MG63 (cell line): ENCODE measurements around the gene FOXO3. TPM values are rescaled to one million over a fixed set of nuclear protein-coding genes. Genes with fewer than 3 reads are reported as not detected.

Experiments
- DNase-seq: peaks from one replicate; pipeline ENCODE4 v3.0.0-alpha.2; 2020
- H3K27me3 ChIP-seq: fragments of 250-450 bp; sonication (Bioruptor Pico); 2 replicates; pipeline ENCODE4 v1.5.1; 2020; ENCODE audit warnings: mild to moderate bottlenecking, moderate library complexity
- H3K36me3 ChIP-seq: fragments of 250-450 bp; sonication (Bioruptor Pico); 2 replicates; pipeline ENCODE4 v1.5.1; 2020; ENCODE audit warnings: mild to moderate bottlenecking, moderate library complexity
- H3K4me3 ChIP-seq: fragments of 250-450 bp; sonication (Bioruptor Pico); 2 replicates; pipeline ENCODE4 v1.5.1; 2020; ENCODE audit warnings: mild to moderate bottlenecking, moderate library complexity
- H3K9me3 ChIP-seq: fragments of 250-450 bp; sonication (Bioruptor Pico); 2 replicates; pipeline ENCODE4 v1.5.1; 2020; ENCODE audit warnings: mild to moderate bottlenecking, moderate library complexity
- total RNA-seq: library from RNA; depleted of rRNA; stranded (reverse); fragments of >200 nt; shearing (Covaris generic); gene quantifications from 2 replicates; pipeline ENCODE4 v1.2.3, GENCODE V29; 2014; ENCODE audit warnings: low replicate concordance

Gene FOXO3
- total RNA-seq, 1 experiment from 2014 or later = 14.9 TPM

DNA sequence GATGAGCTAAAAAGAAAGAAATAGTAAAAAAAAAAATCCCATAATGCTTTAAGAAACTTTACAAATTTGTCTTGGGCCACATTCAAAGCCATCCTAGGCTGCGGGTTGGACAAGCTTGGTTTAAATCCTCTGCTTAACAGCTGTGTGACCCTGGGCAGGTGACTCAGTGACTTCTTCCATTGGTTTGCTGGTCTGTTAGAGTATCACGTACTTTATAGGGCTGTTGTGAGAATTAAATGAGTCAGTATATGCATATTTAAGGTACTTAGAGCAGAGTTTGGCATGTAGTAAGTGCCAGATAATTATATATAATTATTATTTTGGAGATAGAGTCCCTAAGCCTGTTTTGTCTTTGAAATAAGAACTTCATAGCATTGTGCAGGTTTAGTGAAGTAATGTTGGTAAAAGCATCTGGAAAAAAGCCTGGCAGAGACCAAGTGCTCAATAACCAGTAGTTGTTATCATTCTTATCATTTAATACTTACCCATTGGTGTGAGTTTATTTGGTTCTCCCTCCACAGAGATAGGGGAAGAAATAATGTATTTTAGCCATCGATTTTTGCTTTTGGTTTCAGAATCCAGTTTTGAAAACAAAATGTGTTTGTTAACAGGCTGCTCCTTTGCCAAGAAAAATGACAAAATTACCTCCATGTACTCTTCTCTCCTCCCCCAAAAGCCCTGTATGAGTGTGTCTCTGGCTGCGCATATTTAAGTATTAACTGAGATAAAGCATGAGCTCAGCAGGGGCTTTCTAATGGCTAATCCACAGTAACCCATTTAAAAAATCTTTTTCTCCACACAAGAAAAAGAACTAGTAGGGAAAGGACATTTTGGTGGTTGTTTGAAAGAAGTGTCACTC is 67.2 kb downstream of the FOXO3 start:
- H3K27me3 ChIP-seq = no peaks in the 10 kb centered on the region
- DNase-seq = peak; percentile 42
- H3K4me3 ChIP-seq = no peak overlapping the region
- H3K9me3 ChIP-seq = no peaks in the 10 kb centered on the region
- H3K36me3 ChIP-seq = no peaks in the 10 kb centered on the region

DNA sequence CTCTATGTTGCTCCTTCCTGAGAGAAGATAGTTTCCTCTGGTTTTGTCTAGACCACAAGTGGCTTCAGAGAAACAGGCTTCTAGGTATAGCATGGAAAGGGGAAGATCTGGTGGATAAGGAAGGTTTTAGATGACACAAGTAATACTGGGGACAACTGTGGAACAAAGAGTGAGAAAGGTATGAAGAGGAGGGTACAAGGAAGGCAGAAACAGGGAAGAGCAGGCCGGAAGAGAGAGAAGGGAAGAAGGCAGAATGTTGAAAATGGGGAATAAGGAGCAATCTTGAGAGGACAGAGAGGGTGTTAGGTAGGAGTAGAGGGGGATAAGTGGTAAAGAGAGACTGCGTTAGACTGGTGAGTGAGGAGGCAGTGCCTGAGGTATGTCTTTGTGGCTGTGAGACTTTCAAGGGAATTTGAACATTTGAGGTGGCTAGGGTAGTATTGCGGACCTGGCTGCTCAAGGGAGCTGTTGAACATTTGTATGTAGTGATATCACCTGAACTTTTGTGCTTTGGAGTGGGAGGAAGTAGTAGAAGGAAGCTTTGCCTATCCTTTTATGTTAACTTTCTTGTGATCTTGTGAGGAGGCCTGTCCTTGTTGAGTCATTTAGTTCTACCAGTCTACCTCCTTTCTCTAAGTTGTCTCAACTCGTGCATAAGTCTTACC is 69.5 kb downstream of the FOXO3 start:
- no peaks in the 10 kb centered on the region for H3K9me3 ChIP-seq
- no peak overlapping the region for H3K4me3 ChIP-seq
- H3K27me3 ChIP-seq = no peaks in the 10 kb centered on the region
- H3K36me3 ChIP-seq = no peaks in the 10 kb centered on the region
- DNase-seq = no peak

DNA sequence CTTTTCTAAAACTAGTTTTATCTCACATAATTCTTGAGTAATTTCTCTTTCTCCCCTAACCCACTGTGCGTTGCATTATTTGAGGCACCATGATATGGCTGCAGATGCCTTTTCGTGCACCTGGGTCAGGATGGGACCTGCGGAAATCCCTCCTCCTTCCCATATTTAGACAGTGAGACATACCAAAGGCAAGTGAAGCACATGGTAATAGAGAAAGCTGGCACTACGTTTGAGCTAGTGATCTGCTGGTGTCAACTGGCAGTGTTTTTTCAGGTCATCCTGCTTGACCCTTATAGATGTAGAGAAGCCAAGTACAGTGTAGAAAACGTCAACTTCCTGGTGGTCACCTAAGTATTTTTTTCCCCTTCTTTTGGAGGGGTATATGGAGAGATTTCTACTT is 71.7 kb downstream of the FOXO3 start:
- no peaks in the 10 kb centered on the region for H3K9me3 ChIP-seq
- H3K4me3 ChIP-seq = no peak overlapping the region
- no peaks in the 10 kb centered on the region for H3K36me3 ChIP-seq
- H3K27me3 ChIP-seq = no peaks in the 10 kb centered on the region
- no peak for DNase-seq

DNA sequence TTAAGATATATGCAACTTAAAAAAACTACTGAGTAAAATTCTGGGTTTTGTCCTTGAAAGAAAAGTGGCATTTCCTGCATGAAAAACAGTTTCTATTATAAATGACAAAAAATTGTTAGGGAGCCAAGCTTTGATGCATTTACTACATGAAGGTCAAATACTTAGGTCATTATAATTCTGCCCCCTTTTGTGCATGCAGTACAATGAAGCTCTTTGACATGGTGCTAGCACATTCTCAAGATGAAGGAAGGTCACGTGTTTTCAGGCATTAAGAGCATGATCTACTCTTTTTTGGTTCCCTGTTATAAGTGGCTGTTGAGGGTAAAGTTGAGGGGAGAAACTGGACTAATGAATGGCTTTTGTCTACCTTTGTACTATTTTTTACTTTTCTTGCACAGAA is 72.7 kb downstream of the FOXO3 start:
- Histone ChIP-seq H3K9me3 (no peaks in the 10 kb centered on the region), H3K27me3 (no peaks in the 10 kb centered on the region), H3K4me3 (no peak overlapping the region), H3K36me3 (no peaks in the 10 kb centered on the region)
- DNase-seq = no peak

DNA sequence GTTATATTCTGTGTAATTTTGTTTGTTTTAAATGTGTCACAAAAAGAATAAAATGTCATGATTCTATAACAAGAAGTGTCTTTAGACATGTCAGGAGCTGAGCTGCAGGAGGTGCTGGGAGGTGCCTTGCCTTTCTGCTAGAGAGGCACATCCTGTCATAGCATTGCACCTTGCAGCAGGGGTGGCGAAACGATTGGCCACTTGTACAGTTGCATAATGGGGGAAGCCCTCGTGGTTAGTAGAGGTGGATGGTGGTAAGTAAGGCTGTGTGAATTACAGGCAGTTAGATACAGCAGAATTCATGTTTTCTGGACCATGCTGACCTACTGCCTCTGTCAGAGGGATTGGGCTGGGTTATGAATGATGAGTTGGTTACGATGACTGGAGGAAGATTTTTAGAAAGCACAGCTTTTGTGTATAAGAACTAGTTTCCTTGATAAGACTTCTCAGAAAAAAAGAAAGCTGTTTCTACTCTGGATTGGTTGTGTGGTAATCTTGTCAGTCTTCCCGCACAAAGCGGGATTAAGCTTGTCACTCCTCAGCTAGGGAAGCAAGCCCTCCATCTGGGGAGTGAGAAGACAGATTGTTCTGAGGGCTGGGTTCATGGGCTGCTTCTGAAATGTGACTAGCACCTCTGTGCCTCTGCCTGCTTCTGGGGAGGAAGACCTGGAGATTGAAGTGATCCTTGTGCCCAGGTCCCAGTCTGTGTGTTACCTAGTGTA is 74.9 kb downstream of the FOXO3 start:
- no peaks in the 10 kb centered on the region for H3K9me3 ChIP-seq
- no peaks in the 10 kb centered on the region for H3K27me3 ChIP-seq
- H3K36me3 ChIP-seq = no peaks in the 10 kb centered on the region; the same call in 1 of the 2 replicates
- no peak overlapping the region for H3K4me3 ChIP-seq
- no peak for DNase-seq

DNA sequence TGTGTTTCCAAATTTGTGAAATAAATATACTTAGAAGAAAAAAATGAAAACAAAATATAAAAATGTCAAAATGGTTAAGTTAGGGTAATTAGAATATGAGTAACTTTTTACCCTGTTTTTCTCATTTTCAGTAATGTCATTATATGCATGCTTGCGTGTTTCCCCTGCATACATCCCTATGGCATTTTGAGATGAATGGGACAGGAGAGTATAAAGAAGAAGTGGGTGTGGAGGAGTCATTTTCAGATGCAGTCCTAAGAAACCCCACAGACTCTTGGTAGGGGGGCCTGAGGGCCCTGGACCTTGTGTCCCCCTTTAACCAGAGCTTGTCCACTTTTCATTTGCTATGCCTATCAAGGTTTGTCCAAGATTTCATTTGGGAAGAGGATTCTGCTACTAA is 77.2 kb downstream of the FOXO3 start:
- Histone ChIP-seq H3K36me3 (no peaks in the 10 kb centered on the region; the same call in 1 of the 2 replicates), H3K27me3 (no peaks in the 10 kb centered on the region), H3K9me3 (no peaks in the 10 kb centered on the region), H3K4me3 (no peak overlapping the region)
- DNase-seq = no peak

DNA sequence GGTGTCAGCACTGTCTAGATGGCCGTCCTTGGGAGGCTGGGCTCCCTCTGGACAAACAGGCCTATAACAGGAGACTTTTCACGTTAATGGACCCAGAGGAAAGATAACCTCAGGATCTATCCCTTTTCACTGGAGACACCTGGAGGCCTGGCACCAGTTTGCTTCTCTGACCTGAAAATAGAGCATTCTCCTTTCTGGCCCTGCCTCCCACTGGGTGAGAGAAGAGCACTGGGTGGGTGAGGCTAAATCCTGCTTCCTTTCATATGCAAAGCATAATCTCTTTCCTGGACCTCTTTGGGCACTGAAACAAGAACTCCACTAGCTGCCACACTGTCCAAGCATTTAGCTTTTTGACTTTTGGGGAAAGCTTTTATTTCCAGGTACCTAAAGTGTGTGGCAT is 78.3 kb downstream of the FOXO3 start:
- H3K9me3 ChIP-seq = no peaks in the 10 kb centered on the region
- H3K4me3 ChIP-seq = no peak overlapping the region
- no peak for DNase-seq
- H3K36me3 ChIP-seq = no peaks in the 10 kb centered on the region; the same call in 1 of the 2 replicates
- H3K27me3 ChIP-seq = no peaks in the 10 kb centered on the region

DNA sequence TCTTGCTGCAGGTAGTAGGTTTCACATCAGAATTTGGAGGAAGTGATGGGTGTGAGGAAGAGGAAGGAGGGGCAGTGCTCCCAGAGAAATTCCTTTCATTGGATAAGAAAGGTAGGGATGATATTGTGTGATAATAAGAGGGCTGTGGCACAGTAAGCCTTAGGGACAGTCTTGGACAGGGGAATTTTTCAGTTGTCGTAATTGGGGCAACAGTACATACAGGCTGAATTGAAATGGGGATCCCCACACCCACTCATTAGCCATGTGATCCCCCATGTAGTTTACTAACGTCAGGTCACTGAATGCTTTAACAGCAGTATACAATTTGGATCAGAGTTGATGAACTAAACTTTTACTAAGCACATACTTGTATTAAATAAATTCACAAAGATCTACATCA is 79.4 kb downstream of the FOXO3 start:
- Histone ChIP-seq H3K27me3 (no peaks in the 10 kb centered on the region), H3K4me3 (no peak overlapping the region), H3K9me3 (no peaks in the 10 kb centered on the region), H3K36me3 (no peaks in the 10 kb centered on the region; the same call in 1 of the 2 replicates)
- no peak for DNase-seq

DNA sequence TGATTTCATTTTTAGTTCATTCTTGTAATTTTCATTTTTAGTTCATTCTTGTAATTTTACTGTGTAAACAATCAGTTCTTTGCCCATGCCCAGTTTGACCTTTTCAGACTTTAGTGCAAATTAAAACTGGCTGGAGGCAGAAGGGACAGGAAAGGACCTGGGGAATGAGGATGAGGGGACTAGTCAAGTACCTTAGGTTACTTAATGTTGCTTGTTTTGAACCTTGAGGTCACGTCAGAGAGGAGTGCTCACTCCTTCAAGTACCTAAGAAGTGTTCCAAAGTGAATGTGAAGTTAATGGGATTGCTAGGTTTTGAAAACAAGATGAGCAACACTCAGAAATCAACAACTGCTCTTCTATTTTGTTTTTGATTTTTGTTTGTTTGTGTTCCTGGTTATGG is 82.5 kb downstream of the FOXO3 start:
- Histone ChIP-seq H3K9me3 (no peaks in the 10 kb centered on the region), H3K36me3 (peaks cover 7% of the 10 kb centered on the region; the same call in 1 of the 2 replicates), H3K4me3 (no peak overlapping the region), H3K27me3 (no peaks in the 10 kb centered on the region)
- DNase-seq = no peak

DNA sequence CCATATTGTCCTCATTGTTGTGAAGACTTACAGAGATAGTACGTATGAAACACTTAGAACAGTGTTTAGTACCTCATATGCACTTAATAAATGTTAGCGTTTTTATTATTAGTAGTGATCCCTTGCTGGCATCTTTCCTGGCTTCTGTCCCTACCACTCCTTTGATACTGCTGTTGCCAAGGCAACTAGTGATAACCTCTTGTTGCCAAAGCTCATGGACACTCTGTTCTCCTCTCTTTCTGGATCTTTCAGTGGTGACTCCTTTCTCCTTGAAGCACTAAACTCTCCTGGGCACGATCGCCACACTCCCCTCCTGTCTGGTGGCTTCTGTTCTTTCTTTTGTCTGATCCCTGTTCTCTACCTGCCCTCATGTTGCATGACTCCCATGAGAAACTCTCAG is 83.5 kb downstream of the FOXO3 start:
- Histone ChIP-seq H3K9me3 (no peaks in the 10 kb centered on the region), H3K27me3 (no peaks in the 10 kb centered on the region), H3K36me3 (peaks cover 7% of the 10 kb centered on the region; the same call in 1 of the 2 replicates), H3K4me3 (no peak overlapping the region)
- DNase-seq = no peak

DNA sequence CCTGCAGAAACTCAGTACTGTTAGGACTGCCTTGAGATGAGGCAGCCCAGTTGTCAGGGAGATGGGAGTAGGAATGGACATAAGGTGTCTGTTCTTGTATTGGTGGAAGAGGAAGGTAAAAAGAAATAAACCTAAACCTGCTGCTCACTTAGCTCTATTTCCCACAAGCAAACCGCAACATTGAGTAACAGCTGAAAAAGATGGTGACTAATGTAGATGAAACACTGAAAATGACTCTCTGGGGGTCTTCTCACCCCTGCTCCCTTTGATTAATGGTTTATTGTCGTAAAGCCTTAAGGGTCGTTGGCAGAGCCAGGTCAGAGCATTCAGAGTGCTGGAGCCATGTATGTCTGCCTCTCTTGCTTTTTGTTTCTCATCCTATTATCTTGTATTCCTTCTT is 87.5 kb downstream of the FOXO3 start:
- no peak for DNase-seq
- no peak overlapping the region for H3K4me3 ChIP-seq
- no peaks in the 10 kb centered on the region for H3K9me3 ChIP-seq
- H3K36me3 ChIP-seq = peaks cover 7% of the 10 kb centered on the region; the same call in 1 of the 2 replicates
- no peaks in the 10 kb centered on the region for H3K27me3 ChIP-seq

DNA sequence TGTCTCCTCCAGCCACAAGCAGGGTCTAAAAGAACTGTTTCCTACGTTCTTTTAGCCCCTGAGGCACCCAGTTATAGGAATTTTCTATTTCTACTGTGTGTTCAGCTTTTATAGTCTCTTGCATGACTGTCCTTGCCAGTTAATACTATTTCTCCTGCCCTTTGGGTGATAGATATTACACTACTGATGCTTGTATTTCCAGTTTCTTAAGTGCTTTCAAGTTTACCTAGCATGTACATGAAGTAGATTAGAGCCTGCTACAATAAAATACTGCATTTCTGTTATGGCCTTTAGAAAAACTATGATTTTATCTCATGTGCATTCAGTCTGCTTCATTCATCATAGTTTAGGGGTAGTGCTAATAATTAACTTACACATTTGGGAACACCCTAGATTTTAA is 89.6 kb downstream of the FOXO3 start:
- H3K4me3 ChIP-seq = no peak overlapping the region
- H3K9me3 ChIP-seq = no peaks in the 10 kb centered on the region
- H3K27me3 ChIP-seq = no peaks in the 10 kb centered on the region
- no peak for DNase-seq
- peaks cover 7% of the 10 kb centered on the region; the same call in 1 of the 2 replicates for H3K36me3 ChIP-seq

DNA sequence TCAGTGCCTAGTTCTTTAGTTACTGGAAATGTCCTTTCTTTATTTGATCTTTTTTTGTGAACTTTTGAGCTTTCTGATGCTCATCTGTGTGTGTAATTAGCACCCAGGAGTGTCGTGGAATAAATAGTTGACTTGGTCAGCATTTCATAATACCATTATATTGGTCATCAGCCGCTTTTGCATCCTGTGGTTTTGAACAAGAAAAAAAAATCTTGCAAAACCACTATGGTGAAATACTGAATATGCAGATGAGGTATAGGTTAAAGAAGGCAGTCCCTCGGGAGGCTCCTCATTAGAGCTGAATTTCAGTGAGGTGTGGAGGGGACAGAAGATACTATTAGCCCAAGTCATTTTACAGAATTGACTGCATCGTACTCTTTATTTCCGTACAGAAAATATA is 90.1 kb downstream of the FOXO3 start:
- peaks cover 7% of the 10 kb centered on the region; the same call in 1 of the 2 replicates for H3K36me3 ChIP-seq
- no peak overlapping the region for H3K4me3 ChIP-seq
- no peaks in the 10 kb centered on the region for H3K9me3 ChIP-seq
- no peak for DNase-seq
- H3K27me3 ChIP-seq = no peaks in the 10 kb centered on the region

DNA sequence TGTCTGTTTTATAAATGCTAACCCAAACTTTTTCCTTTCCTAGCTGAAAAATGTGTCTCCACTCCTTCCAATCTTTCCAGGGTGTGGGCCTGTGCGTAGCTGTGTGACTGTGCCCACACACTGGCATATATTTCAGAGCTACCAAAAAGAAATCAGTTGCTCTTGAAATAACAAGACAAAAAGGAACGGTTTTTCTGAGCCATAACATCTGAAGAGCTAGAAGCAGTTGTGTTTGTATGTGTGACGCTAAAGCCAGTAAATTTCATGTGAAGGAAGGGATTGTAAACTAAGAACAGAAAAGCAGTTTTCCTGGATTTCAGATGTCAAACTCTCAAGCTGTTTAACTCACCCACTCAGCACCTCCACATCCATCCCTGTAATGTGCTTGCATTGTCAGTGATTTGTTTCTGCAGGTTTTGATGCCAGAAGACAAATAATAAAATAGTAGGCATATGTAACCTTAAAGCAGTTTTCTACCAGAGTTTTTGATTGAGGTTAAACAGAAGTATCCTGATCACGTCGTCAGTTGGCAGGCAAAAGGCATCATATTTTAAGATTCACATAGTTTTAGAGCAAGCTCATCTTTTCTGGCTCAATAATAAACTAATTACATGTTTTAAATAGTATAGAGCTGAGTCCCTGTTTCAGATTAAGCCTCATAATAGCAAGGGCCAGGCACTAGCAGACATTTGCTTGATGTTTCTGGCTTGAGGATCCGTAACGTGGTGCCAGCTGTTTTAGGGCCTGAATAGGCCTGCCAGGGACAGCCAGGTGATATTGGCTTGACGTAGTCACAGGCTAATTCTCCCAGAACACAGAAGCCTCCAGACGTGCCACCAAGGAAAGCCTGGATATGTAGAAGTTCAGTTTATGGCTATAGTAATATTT is 90.9 kb downstream of the FOXO3 start:
- no peaks in the 10 kb centered on the region for H3K27me3 ChIP-seq
- peak; percentile 85 for DNase-seq
- H3K36me3 ChIP-seq = peaks cover 7% of the 10 kb centered on the region; the same call in 1 of the 2 replicates
- no peak overlapping the region for H3K4me3 ChIP-seq
- no peaks in the 10 kb centered on the region for H3K9me3 ChIP-seq

DNA sequence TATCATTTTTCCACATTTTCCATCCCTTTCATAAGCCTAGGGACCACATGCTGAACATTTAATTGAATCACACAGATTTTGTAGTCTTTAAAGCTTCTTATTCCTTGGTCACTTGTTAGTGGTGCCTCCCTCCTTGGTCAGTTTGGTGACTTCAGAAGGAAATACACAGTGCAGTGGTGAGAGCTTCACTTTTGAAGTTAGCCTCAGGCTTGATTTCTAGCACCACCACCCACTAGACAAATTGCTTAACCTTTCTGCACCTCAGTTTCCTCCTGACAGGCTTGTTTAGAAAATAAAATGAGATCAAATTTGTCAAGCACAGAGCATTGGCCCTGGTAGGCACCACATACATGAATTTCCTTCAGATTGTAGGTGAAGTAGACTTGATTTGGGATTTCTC is 91.7 kb downstream of the FOXO3 start:
- Histone ChIP-seq H3K4me3 (no peak overlapping the region), H3K9me3 (no peaks in the 10 kb centered on the region), H3K27me3 (no peaks in the 10 kb centered on the region), H3K36me3 (peaks cover 4% of the 10 kb centered on the region; the same call in 1 of the 2 replicates)
- DNase-seq = no peak

DNA sequence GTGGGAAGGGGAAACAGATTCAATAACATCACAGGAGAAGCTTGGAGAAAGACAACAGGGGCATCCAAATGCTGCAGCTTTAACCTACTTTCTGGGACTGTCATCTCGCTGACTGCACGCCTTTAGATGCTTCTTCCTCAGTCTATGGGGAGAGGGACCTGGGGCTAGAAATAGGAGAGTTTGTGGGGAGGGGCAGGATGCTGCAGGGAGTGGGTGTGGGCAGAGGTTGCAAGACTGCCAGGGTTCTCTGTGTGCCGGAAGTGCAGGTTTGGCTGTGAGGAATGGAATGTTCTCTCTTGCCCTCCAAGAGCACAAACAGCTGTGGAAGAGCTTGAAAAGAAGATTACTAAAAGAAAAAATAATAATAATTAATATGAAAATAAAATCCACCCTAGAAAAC is 93.2 kb downstream of the FOXO3 start:
- no peak overlapping the region for H3K4me3 ChIP-seq
- DNase-seq = peak; percentile 64

More for the DNA sequence above, 93.2 kb downstream of the FOXO3 start:
- Histone ChIP-seq H3K9me3 (no peaks in the 10 kb centered on the region; the same call in 1 of the 2 replicates), H3K36me3 (peaks cover 2% of the 10 kb centered on the region), H3K27me3 (no peaks in the 10 kb centered on the region)
